ENCODE measurements around the gene DOCK9.
A peak's percentile ranks its signal among the peaks of the same experiment; 100 is the strongest.

Gene DOCK9

GRCh38 chr13:99004978-99005377 lies 27.1 kb upstream of the DOCK9 start:
- no peak for DNase-seq (ENCODE audit: low read depth)
- no peak for TF ChIP-seq CTCF (conservative IDR thresholded peaks at IDR 0.05; ENCODE audit: low read depth, low read length)
- H3K4me3 ChIP-seq (ENCODE audit: low read depth, low read length) = no peak overlapping the region

- no peak for DNase-seq (ENCODE audit: low read depth)
- no peak overlapping the region for H3K4me3 ChIP-seq (ENCODE audit: low read depth, low read length)
- no peak for TF ChIP-seq CTCF (conservative IDR thresholded peaks at IDR 0.05; ENCODE audit: low read depth, low read length)
Measured at GRCh38 chr13:99003851-99004471, 26.1 kb upstream of the DOCK9 start.

- DNase-seq (ENCODE audit: low read depth) = no peak
- TF ChIP-seq CTCF (conservative IDR thresholded peaks at IDR 0.05; ENCODE audit: low read depth, low read length) = no peak
- H3K4me3 ChIP-seq (ENCODE audit: low read depth, low read length) = no peak overlapping the region
Measured at GRCh38 chr13:99003186-99003585, 25.3 kb upstream of the DOCK9 start.

- no peak overlapping the region for H3K4me3 ChIP-seq (ENCODE audit: low read depth, low read length)
- DNase-seq (ENCODE audit: low read depth) = no peak
- TF ChIP-seq CTCF (conservative IDR thresholded peaks at IDR 0.05; ENCODE audit: low read depth, low read length) = no peak
Measured at GRCh38 chr13:99002172-99002710, 24.4 kb upstream of the DOCK9 start.

- no peak overlapping the region for H3K4me3 ChIP-seq (ENCODE audit: low read depth, low read length)
- no peak for DNase-seq (ENCODE audit: low read depth)
- TF ChIP-seq CTCF (conservative IDR thresholded peaks at IDR 0.05; ENCODE audit: low read depth, low read length) = no peak
Measured at GRCh38 chr13:99000137-99000536, 22.3 kb upstream of the DOCK9 start.

GRCh38 chr13:98999639-98999952 lies 21.7 kb upstream of the DOCK9 start:
- peak; percentile 67 for DNase-seq (ENCODE audit: low read depth)
- no peak for TF ChIP-seq CTCF (conservative IDR thresholded peaks at IDR 0.05; ENCODE audit: low read depth, low read length)
- no peak overlapping the region for H3K4me3 ChIP-seq (ENCODE audit: low read depth, low read length)
